Stimulated activated CD4-positive, alpha-beta T cell treated with anti-CD3 and anti-CD28 coated beads, Interleukin-15, amount 100 ng/mL, for 1 hour (primary cell): ENCODE data around the gene SLC7A14.
"Not testable (repeated sequence)": the region's sequence is repeated elsewhere in the genome, so short reads cannot be mapped to it uniquely, and the experiment has no call there.

ENCODE experiments used
- DNase-seq, 2 donors: peaks; one replicate each; pipeline ENCODE4 v3.0.0-alpha.2; 2020; ENCODE audit warnings: low read depth in 1 of 2, low spot score in 1 of 2

The SLC7A14 gene

DNA sequence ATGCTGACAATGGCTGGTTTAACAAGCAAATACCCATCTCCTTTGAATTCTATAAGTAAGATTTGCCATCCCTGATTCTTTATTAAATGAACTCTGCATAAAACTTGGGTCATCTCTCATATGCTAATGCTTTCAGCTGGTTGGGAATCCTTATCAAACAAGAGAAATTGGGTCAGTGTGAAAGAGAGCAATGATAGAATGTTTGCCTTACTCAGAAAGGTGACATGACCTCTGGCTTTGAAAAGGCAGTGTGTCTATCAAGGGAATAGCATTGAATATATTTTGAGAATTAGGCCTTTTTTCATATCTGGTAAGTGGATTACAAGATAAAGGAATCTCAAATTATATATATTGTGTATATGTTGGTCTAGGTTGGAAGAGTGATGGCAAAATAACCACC, 8.7 kb upstream of the SLC7A14 start:
- DNase-seq, result no peak

DNA sequence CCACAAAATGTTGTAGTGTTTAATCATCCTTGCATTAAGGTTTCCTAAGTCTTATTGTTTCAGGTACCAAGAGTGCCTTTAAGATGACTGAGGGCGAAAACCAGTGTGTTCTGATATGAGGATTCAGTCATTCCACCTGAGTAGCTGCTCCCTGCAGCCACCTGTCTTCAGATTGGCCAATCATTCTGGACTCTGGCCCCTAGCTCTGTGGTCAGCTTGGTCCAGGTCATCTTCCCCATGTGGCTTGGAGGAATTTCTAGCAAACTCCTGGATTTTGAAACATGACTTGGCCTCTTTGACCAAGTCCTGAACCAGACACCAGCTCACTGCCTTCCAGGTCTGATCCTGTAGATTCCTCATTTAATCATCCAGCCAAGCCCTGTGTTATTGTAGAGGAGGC, 7.8 kb upstream of the SLC7A14 start:
- no peak for DNase-seq

DNA sequence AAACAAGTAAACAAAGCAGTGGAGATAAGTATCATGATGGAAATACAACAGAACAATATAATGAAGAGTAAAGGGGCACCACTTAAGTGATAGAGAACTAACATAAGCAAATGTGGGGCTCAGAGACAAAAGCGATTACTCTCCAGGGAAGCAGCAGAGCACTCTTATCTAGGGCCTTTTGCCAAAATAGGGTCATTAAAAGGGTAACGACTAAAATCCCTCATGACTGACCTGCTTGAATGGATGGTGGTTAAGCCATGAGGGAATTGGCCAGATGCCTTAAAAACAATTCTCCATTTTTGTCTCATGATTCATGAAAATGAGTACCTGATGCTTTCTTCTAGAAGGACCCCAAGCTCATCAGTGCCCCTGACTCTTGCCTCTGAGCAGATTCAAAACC, 3.2 kb upstream of the SLC7A14 start:
- no peak for DNase-seq

DNA sequence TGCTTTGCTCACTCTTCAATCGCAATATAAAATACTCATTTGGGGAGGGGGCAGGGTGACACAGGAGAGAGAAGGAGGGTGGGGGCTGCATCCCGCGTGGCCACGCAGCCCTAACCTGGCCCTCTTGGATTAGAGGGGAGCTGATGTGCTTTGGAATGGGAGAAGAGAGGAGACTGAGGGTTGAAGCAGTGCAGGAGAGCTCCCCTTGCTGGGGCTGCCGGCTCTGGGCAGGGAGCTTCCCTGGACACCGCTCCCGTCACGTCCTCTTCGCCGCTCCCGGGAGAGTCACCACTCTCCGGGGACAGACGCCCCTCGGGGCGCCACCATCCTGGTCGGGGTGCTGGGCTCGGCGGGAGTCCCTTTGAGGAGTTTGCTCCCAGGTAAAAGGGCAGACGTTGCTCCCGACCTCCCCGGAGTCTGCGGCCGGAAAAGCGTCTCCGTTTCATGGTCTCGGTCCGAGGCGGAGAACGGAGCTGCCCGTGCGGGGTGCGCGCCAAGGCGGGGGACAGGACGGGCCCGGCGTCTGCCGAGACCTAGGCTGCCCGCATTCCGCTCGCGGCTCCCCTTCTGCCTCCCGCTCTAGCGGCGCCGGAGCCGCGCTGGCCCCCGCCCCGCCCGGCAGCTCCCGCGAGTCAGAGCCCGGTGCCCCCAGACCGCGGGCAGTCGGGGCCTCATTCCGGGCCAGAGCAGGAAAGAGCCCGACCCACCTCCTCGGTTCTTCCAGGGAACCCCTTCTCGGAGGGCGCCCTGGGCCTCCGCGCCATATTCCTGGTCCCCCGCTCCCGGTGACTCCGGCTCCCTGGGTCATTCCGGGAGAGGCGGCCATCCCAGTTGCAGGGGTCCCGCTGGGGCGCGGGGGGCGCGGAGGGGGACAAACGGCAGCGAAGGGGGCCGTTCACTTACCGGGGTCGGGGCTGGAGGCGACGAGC, 603 bp downstream of the SLC7A14 start:
- DNase-seq, result no peak

DNA sequence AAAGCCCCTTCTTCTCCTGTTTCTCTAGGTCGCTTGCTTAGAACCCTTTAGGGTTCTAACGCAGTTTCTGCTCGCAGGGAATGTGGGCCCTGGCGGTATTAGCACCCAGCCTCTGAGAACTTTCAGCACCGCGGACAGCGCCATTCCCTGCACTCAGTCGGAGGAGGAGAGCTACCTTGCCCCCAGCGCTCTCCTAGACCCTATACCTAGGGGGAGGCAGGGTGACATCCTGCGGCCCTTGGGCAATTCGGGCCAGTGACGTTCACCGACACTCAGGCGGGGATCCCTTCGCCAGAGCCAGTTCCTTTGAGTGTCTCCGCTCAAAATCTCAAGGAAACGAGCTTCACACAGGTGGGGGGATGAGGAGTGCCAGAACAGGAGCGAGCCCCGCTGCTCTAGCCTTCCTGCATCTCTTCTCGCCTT, 1.3 kb downstream of the SLC7A14 start:
- DNase-seq, result peak in 1 of 2 donors; percentile 32

DNA sequence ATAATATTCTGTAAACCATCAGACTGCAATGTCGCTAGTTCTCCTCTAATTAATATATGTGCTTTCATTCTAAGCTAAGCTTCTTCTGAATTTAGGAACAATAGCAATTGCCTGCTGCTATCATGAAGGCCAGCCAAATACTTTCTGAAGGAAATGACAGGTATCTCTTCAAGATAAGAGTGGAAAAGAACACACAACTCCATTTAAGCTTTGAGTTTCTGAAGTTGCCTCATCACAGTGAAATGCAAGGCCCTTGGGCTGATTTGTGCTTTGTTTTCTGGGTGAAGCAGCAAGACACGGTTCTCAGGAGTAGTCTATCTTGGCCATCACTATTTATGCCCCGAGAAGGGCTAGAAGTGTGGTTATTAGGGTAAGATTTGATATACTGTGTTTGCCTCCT, 6.2 kb downstream of the SLC7A14 start:
- no peak for DNase-seq

DNA sequence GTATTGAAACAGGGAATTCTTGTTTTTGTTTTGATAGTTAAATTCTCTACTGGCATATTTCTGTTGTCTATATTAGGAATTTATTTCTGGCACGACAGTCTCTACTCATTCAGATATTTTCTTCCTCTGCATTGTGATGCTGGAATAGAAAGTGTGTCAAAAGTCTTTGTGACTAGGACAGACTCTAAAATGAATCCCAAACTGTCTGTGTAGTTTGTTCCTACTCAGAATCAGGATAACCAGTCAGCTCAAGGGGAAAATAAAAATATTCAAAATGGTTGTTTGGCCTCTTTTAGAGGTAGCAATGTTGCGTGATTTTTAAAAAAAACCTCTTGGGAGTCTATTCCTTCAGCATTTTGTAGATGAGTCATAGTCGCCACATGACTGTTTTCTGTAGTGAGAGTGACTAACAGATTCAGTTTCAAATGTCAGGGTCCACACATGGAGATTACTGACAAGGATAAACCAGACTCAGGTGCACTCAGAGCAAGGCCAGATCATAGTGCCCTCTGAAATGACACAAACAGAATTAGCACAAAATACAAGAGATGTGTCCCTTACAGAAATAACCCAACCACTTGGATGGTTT, 13.1 kb downstream of the SLC7A14 start:
- no peak for DNase-seq

DNA sequence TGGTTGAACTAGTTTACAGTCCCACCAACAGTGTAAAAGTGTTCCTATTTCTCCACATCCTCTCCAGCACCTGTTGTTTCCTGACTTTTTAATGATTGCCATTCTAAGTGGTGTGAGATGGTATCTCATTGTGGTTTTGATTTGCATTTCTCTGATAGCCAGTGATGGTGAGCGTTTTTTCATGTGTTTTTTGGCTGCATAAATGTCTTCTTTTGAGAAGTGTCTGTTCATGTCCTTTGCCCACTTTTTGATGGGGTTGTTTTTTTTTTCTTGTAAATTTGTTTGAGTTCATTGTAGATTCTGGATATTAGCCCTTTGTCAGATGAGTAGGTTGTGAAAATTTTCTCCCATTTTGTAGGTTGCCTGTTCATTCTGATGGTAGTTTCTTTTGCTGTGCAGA, 18.3 kb downstream of the SLC7A14 start:
- DNase-seq, result not testable (repeated sequence)

DNA sequence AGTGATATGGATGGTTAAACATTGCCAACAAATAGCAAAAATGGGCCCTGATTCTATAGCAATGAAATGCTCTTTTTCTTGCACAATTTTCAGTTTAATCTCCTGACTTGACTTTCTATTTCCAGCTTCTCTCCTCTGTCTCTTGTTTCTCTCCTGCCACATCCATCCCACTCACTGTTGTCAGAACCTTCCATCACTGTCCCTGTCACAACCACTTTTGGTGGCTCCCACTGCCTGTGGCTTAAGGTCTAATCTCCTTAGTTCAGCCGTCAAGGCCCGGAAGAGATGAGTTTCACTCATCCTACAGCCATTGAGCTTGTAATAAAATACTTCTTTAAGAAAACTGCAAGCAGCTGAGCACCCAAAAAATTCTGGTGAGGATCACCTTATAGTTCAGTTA, 19.5 kb downstream of the SLC7A14 start:
- no peak for DNase-seq

DNA sequence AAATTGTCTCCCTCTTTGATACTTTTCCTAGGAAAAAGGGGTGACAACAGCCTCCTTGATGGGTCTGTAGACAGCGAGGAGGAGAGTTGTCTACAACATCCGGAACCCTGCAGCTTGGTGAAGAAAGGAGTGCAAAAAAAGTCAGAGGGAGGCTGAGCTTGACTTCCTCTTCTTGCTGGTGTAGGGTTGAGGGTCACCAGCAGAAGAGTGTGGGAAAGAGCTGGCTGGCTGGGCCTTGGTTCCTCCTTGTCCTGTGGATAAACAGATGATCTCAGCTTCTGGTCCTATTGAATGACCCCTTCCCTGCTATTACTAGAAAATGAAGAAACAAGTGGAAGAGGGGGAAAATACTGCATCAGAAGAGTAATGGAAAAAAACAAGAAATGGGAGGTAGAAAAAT, 20.4 kb downstream of the SLC7A14 start:
- DNase-seq, result no peak

DNA sequence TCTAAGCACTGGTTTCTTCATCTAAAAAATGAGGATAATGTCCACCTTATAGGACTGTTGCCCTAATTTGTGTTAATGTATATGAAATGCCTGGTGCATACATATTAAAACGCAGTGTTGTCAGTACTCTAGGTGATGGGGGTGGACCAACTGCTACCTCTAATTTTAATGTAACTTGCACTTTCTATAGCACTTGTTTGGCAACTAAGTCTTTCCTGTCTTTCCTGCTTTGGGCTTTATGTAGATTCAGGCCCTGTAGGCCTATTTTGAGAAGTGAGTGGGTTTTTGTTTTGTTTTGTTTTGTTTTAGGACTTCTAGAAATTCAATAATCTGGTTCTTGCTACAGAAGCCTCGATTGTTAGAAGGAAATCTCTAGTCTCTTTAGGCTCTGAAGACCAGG, 21.2 kb downstream of the SLC7A14 start:
- DNase-seq, result no peak

DNA sequence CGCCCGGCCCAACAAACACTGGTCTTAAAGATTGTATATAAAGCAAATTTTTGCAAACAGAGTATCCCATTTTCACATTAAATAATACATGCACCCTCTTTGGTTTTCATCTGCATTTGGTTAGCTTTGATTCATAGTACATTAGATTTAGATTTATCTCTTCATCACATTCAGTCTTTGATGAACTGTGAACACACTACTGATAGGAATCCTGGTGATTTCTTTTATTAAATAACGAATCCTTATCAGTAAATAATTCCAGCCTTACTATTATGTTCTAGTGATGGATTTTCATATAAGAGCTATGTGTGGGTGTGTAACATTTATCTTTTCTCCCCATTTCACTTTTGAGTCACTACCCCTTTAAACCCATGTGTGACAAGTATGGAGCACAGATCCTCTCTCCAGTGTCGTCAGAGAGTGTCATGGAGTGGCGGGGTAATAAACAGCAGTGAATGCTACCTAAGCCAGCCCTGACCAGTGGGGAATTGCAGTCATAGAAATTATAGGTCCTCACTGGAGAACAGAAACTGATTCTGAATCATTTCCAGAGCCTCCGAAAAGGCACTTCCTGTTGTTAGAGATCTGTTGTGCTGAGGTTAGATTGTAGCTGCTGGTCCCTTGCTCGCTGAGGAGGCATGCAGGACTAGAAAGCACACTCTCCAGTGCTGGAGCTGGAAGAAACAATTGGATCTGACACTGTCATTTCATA, 22.0 kb downstream of the SLC7A14 start:
- DNase-seq, result no peak

DNA sequence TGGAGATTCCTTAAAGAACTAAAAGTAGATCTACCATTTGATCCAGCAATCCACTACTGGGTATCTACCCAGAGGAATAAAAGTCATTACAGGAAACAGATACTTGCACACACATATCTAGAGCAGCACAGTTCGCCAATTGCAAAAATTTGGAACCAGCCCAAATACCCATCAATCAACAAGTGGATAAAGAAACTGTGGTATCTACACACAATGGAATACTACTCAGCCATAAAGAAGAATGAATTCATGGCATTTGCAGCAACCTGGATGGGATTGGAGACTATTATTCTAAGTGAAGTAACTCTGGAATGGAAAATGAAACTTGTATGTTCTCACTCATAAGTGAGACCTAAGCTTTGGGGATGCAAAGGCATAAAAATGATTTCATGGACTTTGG, 23.8 kb downstream of the SLC7A14 start:
- no peak for DNase-seq

DNA sequence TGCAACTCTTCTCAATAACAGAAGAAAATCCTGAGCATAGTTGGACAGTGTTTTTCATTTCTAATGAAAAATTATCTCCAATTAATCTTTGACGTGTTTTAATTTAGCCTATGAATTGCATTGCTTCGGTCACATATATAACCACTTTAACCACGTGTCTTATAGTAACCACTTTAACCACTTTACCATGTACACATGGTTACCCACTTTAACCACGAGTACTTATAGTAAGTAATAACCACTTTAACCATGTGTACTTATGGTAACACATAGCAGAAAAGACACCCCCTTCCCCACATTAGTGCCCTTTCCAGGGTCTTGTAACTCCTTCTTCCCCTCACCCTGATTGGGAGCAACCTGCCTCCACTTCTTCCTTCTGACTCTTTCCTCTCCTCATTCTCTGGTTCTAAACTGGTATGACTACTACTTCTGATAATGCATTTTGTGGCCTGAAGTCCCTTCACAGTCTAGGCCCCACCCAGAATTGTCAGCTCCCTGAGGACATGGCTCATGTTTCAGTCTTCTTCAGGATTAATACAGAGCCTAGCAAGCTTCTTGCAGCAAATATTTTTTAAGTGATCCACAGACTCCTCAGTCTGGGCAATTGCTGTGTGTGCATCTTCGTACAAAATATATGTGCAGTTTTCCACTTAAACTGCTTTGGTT, 25.0 kb downstream of the SLC7A14 start:
- no peak for DNase-seq

DNA sequence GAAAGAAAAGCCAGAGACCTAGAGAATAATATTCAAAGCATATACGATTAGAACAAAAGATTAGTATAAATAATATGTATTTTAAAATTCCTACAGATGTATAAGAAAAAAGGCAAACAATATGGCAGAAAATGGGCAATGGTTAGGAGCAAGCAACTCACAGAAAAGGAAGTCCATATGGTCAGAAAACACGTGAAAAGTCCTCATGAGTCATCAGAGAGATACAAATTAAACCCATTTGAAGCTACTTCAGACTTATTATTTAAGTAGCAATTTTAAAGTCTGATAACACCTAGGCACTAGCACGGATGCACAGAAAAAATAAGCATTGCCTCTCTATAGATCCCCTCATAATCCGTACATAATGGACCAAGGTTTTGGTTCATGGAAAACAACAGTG, 25.6 kb downstream of the SLC7A14 start:
- no peak for DNase-seq

DNA sequence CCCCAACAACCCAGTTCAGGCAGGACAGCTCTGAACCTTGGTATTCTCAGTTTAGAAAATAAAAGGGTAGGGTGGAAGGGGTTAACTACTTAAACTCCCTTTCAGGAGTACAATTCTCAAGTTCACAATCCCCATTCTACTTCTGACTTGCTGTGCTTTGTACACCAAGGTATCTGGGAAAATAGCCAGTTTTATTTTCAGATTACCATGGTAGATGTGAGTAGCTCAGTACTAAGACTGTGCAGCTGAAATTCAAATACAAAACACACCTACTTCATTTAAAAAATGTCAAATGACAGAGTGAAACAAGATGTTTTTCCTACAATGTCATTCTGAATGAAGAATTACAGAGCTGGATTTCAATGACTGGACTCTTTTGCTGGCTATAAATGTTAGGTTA, 27.4 kb downstream of the SLC7A14 start:
- DNase-seq, result no peak

DNA sequence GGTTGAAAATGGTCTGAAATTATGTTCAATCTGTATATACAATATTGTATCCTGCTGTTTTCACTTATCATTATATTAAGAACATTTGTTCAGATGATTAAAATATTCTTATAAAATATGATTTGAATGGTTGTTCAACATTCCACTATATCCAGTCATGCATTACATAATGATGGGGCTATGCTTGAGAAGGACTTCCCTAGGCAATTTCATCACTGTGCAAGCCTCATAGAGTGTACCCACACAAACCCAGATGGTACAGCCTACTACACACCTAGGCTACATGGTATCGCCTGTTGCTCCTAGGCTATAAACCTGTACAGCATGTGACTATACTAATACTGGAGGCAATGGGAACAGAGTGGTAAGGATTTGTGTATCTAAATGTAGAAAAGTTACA, 30.5 kb downstream of the SLC7A14 start:
- DNase-seq, result no peak

DNA sequence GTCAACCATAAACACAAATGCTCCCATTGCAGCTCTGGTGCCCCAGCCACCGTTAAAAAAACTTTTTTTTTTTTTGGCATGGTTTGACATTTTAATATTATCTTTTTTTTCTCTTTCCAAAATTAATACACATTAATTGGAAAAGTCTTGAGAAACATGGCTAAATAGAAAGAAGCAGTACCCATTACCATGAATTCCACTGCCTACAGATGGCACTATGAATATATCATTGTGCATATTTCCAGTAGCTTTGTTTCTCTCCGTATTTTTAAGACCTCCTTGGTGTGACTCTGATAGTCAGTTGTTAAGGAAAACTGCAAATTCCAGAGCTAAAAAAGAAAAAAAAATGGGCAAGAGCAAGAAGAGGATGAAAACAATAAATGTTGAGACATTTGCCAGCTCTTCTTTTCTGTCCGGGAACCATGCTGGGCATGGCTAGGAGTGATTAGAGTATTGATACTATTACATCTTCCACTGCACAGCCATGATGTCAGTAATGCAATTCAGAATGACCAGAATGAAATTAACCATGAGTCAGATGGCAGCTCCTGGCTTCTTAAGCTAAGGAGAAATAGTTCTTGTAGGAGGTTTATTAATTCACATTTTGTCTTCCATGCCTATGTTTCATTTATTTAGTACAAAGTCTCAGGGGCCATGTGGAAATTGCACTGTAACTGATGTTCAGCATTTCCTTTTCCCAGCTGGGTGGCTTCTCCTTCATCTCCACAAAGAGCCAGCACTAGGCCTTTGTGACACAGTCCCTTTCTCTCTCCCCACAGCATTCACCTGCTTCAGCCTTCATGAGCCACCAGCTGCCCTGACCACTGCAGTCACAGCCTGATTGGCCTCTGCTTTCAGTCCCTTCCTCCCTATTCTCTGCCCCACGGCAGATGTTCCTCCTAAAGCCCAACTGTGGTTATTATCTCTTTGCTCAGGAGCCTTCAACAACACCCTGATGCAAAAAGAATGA, 31.8 kb downstream of the SLC7A14 start:
- no peak for DNase-seq

DNA sequence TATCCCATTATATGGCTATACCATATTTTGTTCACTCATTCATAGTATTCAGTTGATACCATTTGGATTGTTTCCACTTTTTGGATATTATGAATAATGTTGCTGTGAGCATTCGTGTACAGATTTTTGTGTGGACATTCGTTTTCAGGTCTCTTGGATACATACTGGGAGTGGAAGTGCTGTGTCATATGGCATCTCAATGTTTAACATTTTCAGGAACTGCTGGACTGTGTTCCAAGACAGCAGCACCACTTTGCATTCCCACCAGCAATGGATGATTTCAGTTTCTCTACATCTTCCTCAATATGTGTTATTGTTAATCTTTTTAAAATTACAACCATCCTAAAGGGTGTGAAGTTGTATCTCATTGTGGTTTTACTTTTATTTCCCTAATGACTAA, 34.6 kb downstream of the SLC7A14 start:
- DNase-seq, result no peak

DNA sequence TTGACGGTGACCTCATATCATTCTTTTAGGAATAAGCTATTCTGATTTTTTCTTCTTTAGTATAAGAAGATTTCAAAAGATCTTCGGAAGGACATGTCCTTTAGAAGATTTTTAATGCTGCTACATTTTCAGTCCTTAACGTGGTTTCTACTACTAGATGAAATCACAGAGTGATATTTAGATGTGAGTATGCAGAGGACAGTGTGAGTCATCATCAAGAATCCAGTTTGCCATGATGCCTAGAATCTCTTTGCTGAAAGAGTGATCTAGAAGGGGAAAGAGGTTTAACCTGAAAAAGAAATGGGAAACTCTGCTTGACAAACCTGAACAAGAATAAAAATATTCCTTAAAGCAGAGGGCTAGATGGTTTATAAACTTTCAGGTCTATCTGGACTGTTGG, 43.2 kb downstream of the SLC7A14 start:
- no peak for DNase-seq
